ENCODE data around the gene CEACAM5. TPM values are rescaled to one million over a fixed set of nuclear protein-coding genes. Genes with fewer than 3 reads are reported as not detected.

Gene CEACAM5
- total RNA-seq, 1 donor = not detected

- Histone ChIP-seq H3K27me3 (ENCODE audit: insufficient read depth, low read length) (no peaks in the 10 kb centered on the region), H3K79me2 (ENCODE audit: insufficient read depth, low read length) (no peaks in the 10 kb centered on the region), H3K36me3 (ENCODE audit: insufficient read depth, low read length) (no peaks in the 10 kb centered on the region), H3K9me3 (ENCODE audit: low read depth, low read length) (no peaks in the 10 kb centered on the region), H3K4me1 (ENCODE audit: insufficient read depth, low read length) (no peaks in the 10 kb centered on the region), H3K4me2 (ENCODE audit: insufficient read depth, low read length) (no peak overlapping the region), H3K27ac (ENCODE audit: low read depth, low read length) (no peak overlapping the region), H3K4me3 (ENCODE audit: insufficient read depth, low read length) (no peak overlapping the region), H4K20me1 (ENCODE audit: insufficient read depth, low read length) (no peaks in the 10 kb centered on the region), H2AFZ (ENCODE audit: low read length) (no peak overlapping the region)
- DNase-seq (ENCODE audit: insufficient read length, low spot score, missing footprints) = no peak
- TF ChIP-seq CTCF (IDR thresholded peaks at IDR 0.05; ENCODE audit: extremely low read depth, low read depth, low read length) = no peak
Measured at GRCh38 chr19:41694196-41694595, 14.2 kb upstream of the CEACAM5 start.

- H2AFZ ChIP-seq (ENCODE audit: low read length) = no peak overlapping the region
Measured at GRCh38 chr19:41694831-41695635, 13.4 kb upstream of the CEACAM5 start.

GRCh38 chr19:41695745-41696144 is 12.7 kb upstream of the CEACAM5 start:
- DNase-seq (ENCODE audit: insufficient read length, low spot score, missing footprints) = no peak
- H3K4me2 ChIP-seq (ENCODE audit: insufficient read depth, low read length) = no peak overlapping the region
- no peaks in the 10 kb centered on the region for H3K27me3 ChIP-seq (ENCODE audit: insufficient read depth, low read length)
- H3K4me1 ChIP-seq (ENCODE audit: insufficient read depth, low read length) = no peaks in the 10 kb centered on the region
- H2AFZ ChIP-seq (ENCODE audit: low read length) = no peak overlapping the region
- no peaks in the 10 kb centered on the region for H3K79me2 ChIP-seq (ENCODE audit: insufficient read depth, low read length)
- no peak overlapping the region for H3K27ac ChIP-seq (ENCODE audit: low read depth, low read length)
- no peak overlapping the region for H3K4me3 ChIP-seq (ENCODE audit: insufficient read depth, low read length)
- H4K20me1 ChIP-seq (ENCODE audit: insufficient read depth, low read length) = no peaks in the 10 kb centered on the region
- no peak for TF ChIP-seq CTCF (IDR thresholded peaks at IDR 0.05; ENCODE audit: extremely low read depth, low read depth, low read length)
- H3K36me3 ChIP-seq (ENCODE audit: insufficient read depth, low read length) = no peaks in the 10 kb centered on the region
- H3K9me3 ChIP-seq (ENCODE audit: low read depth, low read length) = no peaks in the 10 kb centered on the region

More at GRCh38 chr19:41694831-41695635, 13.4 kb upstream of the CEACAM5 start:
- no peak for TF ChIP-seq CTCF (IDR thresholded peaks at IDR 0.05; ENCODE audit: extremely low read depth, low read depth, low read length)
- no peak overlapping the region for H3K4me3 ChIP-seq (ENCODE audit: insufficient read depth, low read length)
- H3K9me3 ChIP-seq (ENCODE audit: low read depth, low read length) = no peaks in the 10 kb centered on the region
- no peaks in the 10 kb centered on the region for H3K79me2 ChIP-seq (ENCODE audit: insufficient read depth, low read length)
- H3K4me1 ChIP-seq (ENCODE audit: insufficient read depth, low read length) = no peaks in the 10 kb centered on the region
- H3K27me3 ChIP-seq (ENCODE audit: insufficient read depth, low read length) = no peaks in the 10 kb centered on the region
- H4K20me1 ChIP-seq (ENCODE audit: insufficient read depth, low read length) = no peaks in the 10 kb centered on the region
- DNase-seq (ENCODE audit: insufficient read length, low spot score, missing footprints) = no peak
- no peaks in the 10 kb centered on the region for H3K36me3 ChIP-seq (ENCODE audit: insufficient read depth, low read length)
- no peak overlapping the region for H3K27ac ChIP-seq (ENCODE audit: low read depth, low read length)
- no peak overlapping the region for H3K4me2 ChIP-seq (ENCODE audit: insufficient read depth, low read length)

DNA sequence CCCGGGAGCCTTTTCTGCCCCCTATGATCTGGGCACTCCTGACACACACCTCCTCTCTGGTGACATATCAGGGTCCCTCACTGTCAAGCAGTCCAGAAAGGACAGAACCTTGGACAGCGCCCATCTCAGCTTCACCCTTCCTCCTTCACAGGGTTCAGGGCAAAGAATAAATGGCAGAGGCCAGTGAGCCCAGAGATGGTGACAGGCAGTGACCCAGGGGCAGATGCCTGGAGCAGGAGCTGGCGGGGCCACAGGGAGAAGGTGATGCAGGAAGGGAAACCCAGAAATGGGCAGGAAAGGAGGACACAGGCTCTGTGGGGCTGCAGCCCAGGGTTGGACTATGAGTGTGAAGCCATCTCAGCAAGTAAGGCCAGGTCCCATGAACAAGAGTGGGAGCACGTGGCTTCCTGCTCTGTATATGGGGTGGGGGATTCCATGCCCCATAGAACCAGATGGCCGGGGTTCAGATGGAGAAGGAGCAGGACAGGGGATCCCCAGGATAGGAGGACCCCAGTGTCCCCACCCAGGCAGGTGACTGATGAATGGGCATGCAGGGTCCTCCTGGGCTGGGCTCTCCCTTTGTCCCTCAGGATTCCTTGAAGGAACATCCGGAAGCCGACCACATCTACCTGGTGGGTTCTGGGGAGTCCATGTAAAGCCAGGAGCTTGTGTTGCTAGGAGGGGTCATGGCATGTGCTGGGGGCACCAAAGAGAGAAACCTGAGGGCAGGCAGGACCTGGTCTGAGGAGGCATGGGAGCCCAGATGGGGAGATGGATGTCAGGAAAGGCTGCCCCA is 11.8 kb upstream of the CEACAM5 start:
- H3K27ac ChIP-seq (ENCODE audit: low read depth, low read length) = no peak overlapping the region
- no peaks in the 10 kb centered on the region for H3K36me3 ChIP-seq (ENCODE audit: insufficient read depth, low read length)
- DNase-seq (ENCODE audit: insufficient read length, low spot score, missing footprints) = no peak

More for the DNA sequence above, 11.8 kb upstream of the CEACAM5 start:
- Histone ChIP-seq H3K4me2 (ENCODE audit: insufficient read depth, low read length) (no peak overlapping the region), H2AFZ (ENCODE audit: low read length) (no peak overlapping the region), H3K79me2 (ENCODE audit: insufficient read depth, low read length) (no peaks in the 10 kb centered on the region), H3K4me1 (ENCODE audit: insufficient read depth, low read length) (no peaks in the 10 kb centered on the region), H3K27me3 (ENCODE audit: insufficient read depth, low read length) (no peaks in the 10 kb centered on the region), H3K9me3 (ENCODE audit: low read depth, low read length) (no peaks in the 10 kb centered on the region), H3K4me3 (ENCODE audit: insufficient read depth, low read length) (no peak overlapping the region), H4K20me1 (ENCODE audit: insufficient read depth, low read length) (no peaks in the 10 kb centered on the region)
- TF ChIP-seq CTCF (IDR thresholded peaks at IDR 0.05; ENCODE audit: extremely low read depth, low read depth, low read length) = no peak

Measured in osteoblast (primary cell).